CD4-positive, alpha-beta T cell treated with Interferon alpha-2 for 1 hour (primary cell): ENCODE results near the gene HNRNPAB.
"Not testable (repeated sequence)": the region's sequence is repeated elsewhere in the genome, so short reads cannot be mapped to it uniquely, and the experiment has no call there.

Source experiments
- DNase-seq, 2 donors: peaks; one replicate each; pipeline ENCODE4 v3.0.0-alpha.2; 2020 to 2022

HNRNPAB gene

DNA sequence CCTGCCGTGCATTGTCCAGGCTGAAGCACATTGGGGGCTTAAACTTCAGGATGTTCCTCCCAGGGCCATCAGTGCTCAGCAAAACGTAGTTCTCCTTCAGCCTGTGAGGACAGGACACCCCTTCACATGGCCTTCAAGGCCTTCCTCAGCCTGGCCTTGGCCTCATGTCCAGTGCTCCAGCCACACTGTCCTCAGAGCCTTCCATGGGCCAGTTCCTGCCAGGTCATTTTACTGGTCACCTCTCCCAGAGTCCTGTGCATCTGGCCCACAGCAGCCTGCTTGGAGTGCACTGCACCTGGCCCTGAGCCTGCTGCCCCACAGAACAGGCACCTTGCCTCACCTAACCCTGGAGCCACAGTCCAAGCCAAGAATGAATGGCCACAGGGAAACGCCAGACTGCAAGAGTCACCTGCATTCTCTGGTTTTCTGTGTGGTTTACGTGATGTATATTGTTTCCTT is 8.7 kb downstream of the HNRNPAB start:
- DNase-seq, result no peak

DNA sequence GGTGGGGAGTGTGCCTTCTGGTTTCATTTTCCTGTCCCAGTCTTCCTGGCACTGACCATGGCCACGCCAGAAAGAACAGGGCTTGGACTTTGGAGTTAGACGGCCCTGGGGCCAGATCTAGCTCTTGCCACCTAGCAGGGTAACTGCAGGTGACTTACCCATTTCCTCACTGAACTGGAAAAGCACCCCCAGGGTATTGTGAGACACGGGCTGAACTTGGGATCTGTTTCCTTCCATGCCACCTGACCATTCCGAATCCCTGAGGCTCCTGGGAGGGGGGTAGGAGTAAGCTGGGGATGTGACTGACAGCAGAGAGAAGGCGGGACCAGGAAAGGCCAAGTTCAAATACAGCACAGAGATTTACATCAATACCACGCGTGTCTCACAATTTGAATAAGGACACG is 9.4 kb downstream of the HNRNPAB start:
- DNase-seq, result no peak

DNA sequence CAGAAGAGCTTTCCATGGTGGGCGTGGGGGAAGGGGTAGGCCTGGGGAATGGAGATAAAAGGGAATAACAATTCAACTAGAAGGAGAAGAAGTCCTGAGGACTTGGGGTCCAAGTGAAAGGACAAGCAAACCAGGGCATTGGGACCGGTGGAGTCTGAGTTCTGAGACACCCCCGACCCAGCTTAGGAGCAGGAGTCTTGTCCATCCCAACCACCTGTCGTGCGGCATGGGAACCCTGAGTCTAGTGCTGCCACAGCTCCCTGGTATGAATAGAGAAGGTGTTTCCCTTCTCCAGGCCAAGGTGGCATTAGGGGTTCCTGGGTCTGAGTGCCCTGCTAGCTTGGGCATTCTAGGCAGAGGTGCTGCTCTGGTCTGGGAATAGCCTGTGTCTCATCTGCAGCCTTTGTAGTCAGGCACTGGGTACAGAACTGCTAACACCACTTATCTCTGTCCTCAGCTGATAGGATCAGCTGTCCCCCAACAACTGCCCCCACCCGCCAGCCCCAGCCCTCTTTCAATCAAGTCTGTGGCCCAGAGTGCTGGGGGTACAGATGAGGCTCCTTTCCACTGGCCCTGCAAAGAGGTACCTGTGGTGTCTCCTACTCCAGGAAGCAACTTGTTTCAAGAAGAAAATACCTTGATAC is 9.9 kb downstream of the HNRNPAB start:
- DNase-seq, result no peak

- DNase-seq, result no peak
Observed at GRCh38 chr5:178215280-178216002, 11.1 kb downstream of the HNRNPAB start.

DNA sequence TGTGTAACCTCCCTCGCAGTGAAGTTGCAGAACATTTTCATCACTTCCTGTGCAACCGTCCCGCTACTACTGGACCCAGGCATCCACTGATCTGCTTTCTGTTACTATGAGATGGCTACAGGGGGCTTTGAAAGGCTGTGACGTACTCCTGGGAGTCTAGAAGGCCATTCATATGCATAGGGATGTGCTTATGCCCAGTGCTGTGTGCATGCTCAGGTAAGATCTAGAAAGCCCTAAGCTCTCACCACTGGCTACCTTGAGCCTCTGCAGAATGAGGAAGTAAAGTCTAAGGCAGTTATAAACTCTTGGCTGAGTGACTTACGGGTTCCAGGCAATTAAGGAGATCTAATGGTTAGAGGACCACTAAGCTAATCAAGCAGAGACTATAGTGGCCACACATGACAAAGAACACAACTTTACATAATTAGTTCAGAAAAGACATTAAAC is 11.8 kb downstream of the HNRNPAB start:
- DNase-seq, result no peak

GRCh38 chr5:178216779-178217178 is 12.4 kb downstream of the HNRNPAB start:
- DNase-seq, result no peak

DNA sequence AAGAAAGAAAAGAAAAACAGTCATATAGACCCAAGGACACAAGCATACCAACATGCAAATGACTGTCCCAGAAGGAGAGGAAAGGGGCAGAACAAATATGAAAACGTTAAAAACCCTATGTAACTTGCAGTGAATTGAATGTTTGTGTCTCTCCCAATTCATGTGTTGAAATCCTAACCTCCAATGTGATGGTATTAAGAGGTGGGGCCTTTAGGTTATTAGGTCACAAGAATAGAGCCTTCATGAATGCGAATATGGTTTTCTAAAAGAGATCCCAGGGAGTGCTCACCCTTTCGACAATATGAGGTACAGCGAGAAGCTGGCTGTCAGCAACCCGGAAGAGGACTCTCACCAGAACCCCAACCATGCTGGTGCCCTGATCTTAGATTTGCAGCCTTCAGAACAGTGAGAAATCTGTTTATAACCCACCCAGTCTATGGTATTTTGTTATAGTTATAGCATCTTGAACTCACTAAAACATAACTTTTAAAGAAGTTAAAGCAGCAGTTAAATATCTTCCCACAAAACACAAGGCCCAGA is 14.0 kb downstream of the HNRNPAB start:
- no peak for DNase-seq

DNA sequence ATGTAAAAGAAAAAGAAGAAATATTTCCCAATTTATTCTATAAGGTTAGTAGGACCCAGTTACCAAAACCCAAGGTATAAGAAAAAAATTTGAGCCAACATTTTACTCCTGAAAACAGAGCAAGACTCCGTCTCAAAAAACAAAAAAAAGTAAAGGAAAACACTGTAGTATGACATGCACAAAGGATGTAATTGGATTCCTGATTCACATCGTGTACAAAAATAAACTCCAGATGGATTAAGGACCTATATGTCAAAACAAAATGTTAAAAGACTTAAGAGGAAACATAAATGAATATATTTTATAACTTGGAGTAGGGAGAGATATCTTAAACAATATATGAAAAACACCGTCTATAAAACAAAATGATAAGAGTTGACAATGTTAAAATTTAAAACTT is 14.5 kb downstream of the HNRNPAB start:
- no peak for DNase-seq

GRCh38 chr5:178221282-178221681 is 16.9 kb downstream of the HNRNPAB start:
- no peak for DNase-seq

DNA sequence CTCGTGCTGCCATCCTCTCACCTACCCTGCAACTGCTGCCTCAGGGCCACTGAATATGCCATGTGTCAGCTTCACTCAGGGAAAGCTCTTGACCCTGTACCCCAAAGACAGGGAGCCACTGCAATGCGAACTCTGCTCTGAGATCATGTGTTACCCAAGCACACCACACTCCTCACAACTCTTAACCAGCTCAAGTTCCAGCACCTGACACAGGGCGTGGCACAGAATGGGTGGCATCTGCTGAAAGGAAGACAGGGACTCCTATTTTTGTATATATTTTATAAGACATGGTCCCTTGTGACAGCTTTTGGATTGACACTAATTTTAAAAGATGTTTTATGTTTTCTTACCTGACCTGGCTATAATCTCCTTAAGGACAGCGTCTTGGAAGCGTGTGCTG is 17.5 kb downstream of the HNRNPAB start:
- DNase-seq, result no peak

- no peak for DNase-seq
Observed at GRCh38 chr5:178222292-178222691, 18.0 kb downstream of the HNRNPAB start.

- no peak for DNase-seq
Observed at GRCh38 chr5:178223196-178223773, 19.0 kb downstream of the HNRNPAB start.

GRCh38 chr5:178223828-178224335 is 19.5 kb downstream of the HNRNPAB start:
- DNase-seq, result no peak

GRCh38 chr5:178224403-178224802 is 20.1 kb downstream of the HNRNPAB start:
- no peak for DNase-seq

DNA sequence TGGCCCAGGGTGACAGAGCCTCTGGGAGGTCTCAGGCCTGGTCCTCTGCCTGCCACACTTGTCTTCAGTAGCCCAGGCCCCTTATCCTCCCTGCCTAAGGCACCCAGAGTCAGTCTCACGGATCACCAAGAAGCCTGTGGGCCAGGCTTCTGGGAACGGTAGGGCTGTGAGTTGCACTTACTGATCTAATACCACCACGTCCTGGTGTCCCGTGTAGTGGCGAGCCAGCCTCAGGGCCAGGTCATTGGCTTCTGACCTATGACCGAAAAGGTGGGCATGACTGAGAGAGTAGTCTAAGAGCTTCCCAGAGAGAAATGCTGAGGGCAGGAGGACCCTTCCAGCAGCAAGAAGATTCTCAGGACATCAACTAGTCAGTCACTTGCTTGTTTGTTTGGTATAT is 20.8 kb downstream of the HNRNPAB start:
- no peak for DNase-seq

- DNase-seq, result no peak
Observed at GRCh38 chr5:178227138-178227659, 22.9 kb downstream of the HNRNPAB start.

DNA sequence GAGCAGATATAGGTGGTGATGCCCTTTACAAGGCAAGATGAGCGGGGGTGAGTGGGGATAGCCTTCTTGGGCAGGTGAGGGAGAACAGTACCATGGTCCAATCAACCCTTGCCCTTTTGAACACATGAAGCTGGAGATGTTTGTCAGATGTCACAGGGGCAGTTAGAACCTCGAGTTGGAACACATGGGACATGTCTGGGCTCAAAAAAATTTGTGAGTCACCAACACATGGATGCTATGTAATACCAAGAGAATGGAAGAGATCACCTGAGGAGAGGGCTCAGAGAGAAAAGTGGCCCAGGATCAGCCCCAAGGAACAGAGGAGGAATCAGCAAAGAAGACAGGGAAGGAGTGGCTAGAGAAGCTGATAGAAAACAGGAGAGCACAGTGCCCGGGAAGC is 23.6 kb downstream of the HNRNPAB start:
- no peak for DNase-seq

DNA sequence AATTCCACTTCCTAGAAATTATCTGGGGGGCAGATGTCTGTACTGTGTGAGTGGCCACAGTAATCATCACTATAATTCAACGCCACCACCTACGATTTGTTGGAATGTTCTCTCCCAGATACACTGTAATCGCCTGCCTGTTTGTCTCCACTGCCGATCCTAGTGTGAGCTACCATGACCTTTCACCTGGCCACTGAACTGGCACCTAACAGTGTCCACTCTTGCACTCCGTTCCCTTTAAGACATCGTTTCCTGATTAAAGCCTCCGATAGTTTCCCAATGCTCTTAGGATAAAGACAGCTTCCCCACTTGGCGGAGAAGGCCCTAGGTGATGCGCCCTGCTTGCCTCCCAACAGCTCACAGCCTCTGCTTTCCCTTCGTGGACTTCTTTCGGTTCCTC is 24.3 kb downstream of the HNRNPAB start:
- DNase-seq, result no peak

- not testable (repeated sequence) for DNase-seq
Observed at GRCh38 chr5:178229111-178229510, 24.8 kb downstream of the HNRNPAB start.

- DNase-seq, result no peak
Observed at GRCh38 chr5:178229861-178230260, 25.5 kb downstream of the HNRNPAB start.

DNA sequence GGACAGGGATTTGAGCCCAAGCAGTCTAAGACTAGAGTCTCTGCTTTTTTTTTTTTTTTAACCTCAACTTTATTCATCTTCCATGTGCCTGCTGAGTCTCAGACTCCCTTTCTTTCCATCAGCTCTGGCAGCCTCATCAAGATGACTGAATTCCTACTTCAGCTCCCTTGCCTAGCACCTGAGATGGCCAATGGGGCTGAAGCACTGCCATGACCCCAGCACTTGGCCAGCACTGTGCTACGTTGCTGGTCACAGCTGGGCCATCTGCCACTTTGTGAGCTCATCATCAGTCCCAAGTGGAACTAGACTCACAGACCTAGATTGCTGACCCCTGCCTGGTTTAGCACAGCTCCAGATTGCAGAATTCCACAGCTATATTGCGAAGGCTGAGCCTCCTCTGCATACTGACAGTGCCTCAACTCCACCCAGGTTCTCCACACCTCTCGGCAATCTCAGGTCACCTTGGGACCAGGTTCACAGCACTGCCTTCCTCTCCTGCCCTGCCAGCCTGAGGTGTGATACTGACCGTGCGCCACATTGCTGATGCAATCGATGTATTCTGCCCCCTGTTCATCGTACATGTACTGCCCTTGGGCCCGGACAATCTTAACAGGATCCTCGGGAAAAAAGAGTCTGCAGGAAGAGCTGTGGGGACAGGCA is 26.7 kb downstream of the HNRNPAB start:
- no peak for DNase-seq

DNA sequence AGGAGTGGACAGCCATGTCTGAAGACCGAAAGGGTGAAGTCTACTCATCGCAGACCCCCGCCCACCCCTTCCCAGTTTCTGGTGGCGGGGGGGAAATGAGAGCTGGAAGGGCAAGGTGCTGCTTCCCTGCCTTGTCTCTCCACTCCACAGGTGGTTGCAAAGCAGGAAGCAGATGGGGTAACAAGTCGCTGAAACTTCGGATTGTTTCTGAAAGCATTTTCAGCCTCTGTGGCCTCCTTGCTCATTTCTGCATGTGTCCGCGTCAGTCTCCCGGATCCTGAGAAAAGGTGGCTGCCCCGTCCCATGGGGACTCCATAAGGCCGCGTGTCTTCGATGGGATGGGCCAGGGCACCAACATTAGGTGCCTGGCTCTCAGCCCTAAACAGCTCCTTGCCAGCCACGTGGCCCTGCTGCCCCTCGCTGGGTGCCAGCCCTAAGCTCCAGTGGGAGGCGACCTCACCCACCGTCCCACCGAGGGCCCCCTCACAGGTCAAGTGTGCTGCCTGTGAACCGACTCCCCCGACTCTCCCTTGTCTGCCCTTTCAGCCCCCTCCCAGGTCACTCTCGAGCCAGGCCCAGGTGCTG is 27.3 kb downstream of the HNRNPAB start:
- no peak for DNase-seq
